Mesenchymal stem cell (in vitro differentiated cells and primary cell): ENCODE results near the gene S100A8.

Experiments
- DNase-seq: peaks from one replicate; pipeline ENCODE4 v3.0.0-alpha.2; 2013
- H2AFZ ChIP-seq: one replicate; pipeline ENCODE4 v1.6.1; 2013; ENCODE audit warnings: low read depth, mild to moderate bottlenecking, control low read depth, inconsistent platforms, low read length, moderate library complexity
- H2AK5ac ChIP-seq: 2 replicates; pipeline ENCODE4 v1.6.1; 2013; ENCODE audit warnings: low read length, moderate library complexity, mild to moderate bottlenecking, inconsistent platforms; ENCODE audit not compliant: severe bottlenecking
- H2BK120ac ChIP-seq: one replicate; pipeline ENCODE4 v1.6.1; 2013; ENCODE audit warnings: low read depth, mild to moderate bottlenecking, inconsistent platforms, low read length, moderate library complexity
- H2BK12ac ChIP-seq, 2 experiments: one replicate each; pipeline ENCODE4 v1.6.1; 2013; ENCODE audit warnings: inconsistent platforms in 2 of 2, low read length in 2 of 2, mild to moderate bottlenecking in 2 of 2, moderate library complexity in 2 of 2, control low read depth in 1 of 2
- H2BK15ac ChIP-seq: one replicate; pipeline ENCODE4 v1.6.1; 2013; ENCODE audit warnings: mild to moderate bottlenecking, low read depth, inconsistent platforms; ENCODE audit not compliant: poor library complexity, severe bottlenecking
- H2BK5ac ChIP-seq: 2 replicates; pipeline ENCODE4 v1.6.1; 2013; ENCODE audit warnings: low read depth, mild to moderate bottlenecking, low read length, control low read depth, inconsistent platforms; ENCODE audit not compliant: poor library complexity, severe bottlenecking
- H3K14ac ChIP-seq, 2 experiments: one replicate each; pipeline ENCODE4 v1.6.1; 2013; ENCODE audit warnings: inconsistent platforms in 2 of 2, low read length in 2 of 2, control low read depth in 1 of 2, mild to moderate bottlenecking in 1 of 2, moderate library complexity in 1 of 2
- H3K18ac ChIP-seq, 2 experiments: one replicate each; pipeline ENCODE4 v1.6.1; 2013; ENCODE audit warnings: inconsistent platforms in 2 of 2, low read length in 2 of 2, control low read depth in 1 of 2, low read depth in 1 of 2, mild to moderate bottlenecking in 1 of 2
- H3K23ac ChIP-seq, 2 experiments: one replicate each; pipeline ENCODE4 v1.6.1; 2013; ENCODE audit warnings: inconsistent platforms in 2 of 2, low read length in 2 of 2, mild to moderate bottlenecking in 2 of 2, moderate library complexity in 2 of 2, control low read depth in 1 of 2
- H3K27ac ChIP-seq: 2 replicates; pipeline ENCODE4 v1.5.1; 2013; ENCODE audit warnings: mild to moderate bottlenecking, moderate library complexity, low read length, control low read depth, inconsistent platforms; ENCODE audit not compliant: poor library complexity, severe bottlenecking
- H3K27me3 ChIP-seq, 2 experiments: 2 replicates each; pipeline versions ENCODE4 v1.6.1 to v1.7.0; 2013; ENCODE audit warnings: low read length in 2 of 2, mild to moderate bottlenecking in 2 of 2, moderate library complexity in 2 of 2, control low read depth in 1 of 2, inconsistent platforms in 1 of 2; ENCODE audit not compliant: control insufficient read depth in 1 of 2, insufficient read depth in 1 of 2
- H3K36me3 ChIP-seq, 2 experiments: 2 replicates each; pipeline versions ENCODE4 v1.6.1 to v1.7.0; 2013; ENCODE audit warnings: low read length in 2 of 2, control low read depth in 1 of 2, inconsistent platforms in 1 of 2, low read depth in 1 of 2, mild to moderate bottlenecking in 1 of 2; ENCODE audit not compliant: insufficient read depth in 2 of 2, control insufficient read depth in 1 of 2
- H3K4ac ChIP-seq, 2 experiments: one replicate each; pipeline ENCODE4 v1.6.1; 2013; ENCODE audit warnings: inconsistent platforms in 2 of 2, low read length in 2 of 2, mild to moderate bottlenecking in 2 of 2, moderate library complexity in 2 of 2, control low read depth in 1 of 2, low read depth in 1 of 2
- H3K4me1 ChIP-seq: 2 replicates; pipeline ENCODE4 v1.6.1; 2013; ENCODE audit warnings: low read depth, low read length, control low read depth; ENCODE audit not compliant: control insufficient read depth, insufficient read depth
- H3K4me2 ChIP-seq: 2 replicates; pipeline ENCODE4 v1.6.1; 2013; ENCODE audit warnings: low read length, mild to moderate bottlenecking, inconsistent platforms; ENCODE audit not compliant: poor library complexity, severe bottlenecking
- H3K4me3 ChIP-seq, 2 experiments: 2 replicates each; pipeline versions ENCODE4 v1.5.1 to v1.7.0; 2013; ENCODE audit warnings: low read length in 2 of 2, mild to moderate bottlenecking in 2 of 2, control low read depth in 1 of 2, low read depth in 1 of 2; ENCODE audit not compliant: insufficient read depth in 1 of 2
- H3K79me1 ChIP-seq: replicated peaks from 2 replicates; pipeline ENCODE4 v1.6.1; 2013; ENCODE audit warnings: mild to moderate bottlenecking, control low read depth, low read length, inconsistent platforms; ENCODE audit not compliant: poor library complexity, severe bottlenecking
- H3K9ac ChIP-seq: 2 replicates; pipeline ENCODE4 v1.7.0; 2013; ENCODE audit warnings: mild to moderate bottlenecking, low read length, moderate library complexity
- H3K9me3 ChIP-seq: 2 replicates; pipeline ENCODE4 v1.7.0; 2013; ENCODE audit warnings: mild to moderate bottlenecking, low read length; ENCODE audit not compliant: control insufficient read depth
- H4K8ac ChIP-seq: one replicate; pipeline ENCODE4 v1.6.1; 2013; ENCODE audit warnings: inconsistent platforms, mild to moderate bottlenecking, low read length, moderate library complexity
- H4K91ac ChIP-seq: one replicate; pipeline ENCODE4 v1.6.1; 2013; ENCODE audit warnings: mild to moderate bottlenecking, low read length, inconsistent platforms
- WGBS: methylation state at CpG from one replicate; pipeline ENCODE4 v1.1.7; 2013; ENCODE audit warnings: mixed read lengths; 5-methylcytosine and 5-hydroxymethylcytosine counted together

S100A8 gene

GRCh38 chr1:153434746-153435455, 44.0 kb upstream of the S100A8 start:
- Histone ChIP-seq H3K4me3 (no peak overlapping the region), H3K18ac (no peak overlapping the region), H2BK12ac (no peak overlapping the region), H2BK15ac (no peak overlapping the region), H2AK5ac (no peak overlapping the region), H3K27ac (no peak overlapping the region), H2AFZ (no peak overlapping the region), H3K36me3 (no peaks in the 10 kb centered on the region), H4K8ac (no peak overlapping the region), H3K14ac (no peak overlapping the region), H3K4me1 (peaks cover 2% of the 10 kb centered on the region), H3K23ac (no peak overlapping the region), H3K9ac (no peak overlapping the region), H3K4me2 (no peak overlapping the region), H2BK120ac (no peak overlapping the region), H3K27me3 (peaks cover 0 to 79% of the 10 kb centered on the region in 2 experiments), H3K79me1 (no peaks in the 10 kb centered on the region), H3K4ac (no peak overlapping the region), H2BK5ac (no peak overlapping the region), H4K91ac (no peak overlapping the region), H3K9me3 (no peaks in the 10 kb centered on the region)
- no peak for DNase-seq
- 82% methylated on average over 11 of the region's 11 CpGs for WGBS

GRCh38 chr1:153432874-153433681, 42.2 kb upstream of the S100A8 start:
- Histone ChIP-seq H2AFZ (no peak overlapping the region), H3K9me3 (no peaks in the 10 kb centered on the region), H3K4ac (no peak overlapping the region), H2AK5ac (no peak overlapping the region), H3K18ac (no peak overlapping the region), H4K91ac (no peak overlapping the region), H3K36me3 (no peaks in the 10 kb centered on the region), H2BK5ac (no peak overlapping the region), H3K9ac (no peak overlapping the region), H3K27ac (no peak overlapping the region), H2BK15ac (no peak overlapping the region), H3K14ac (no peak overlapping the region), H4K8ac (no peak overlapping the region), H2BK120ac (no peak overlapping the region), H3K4me2 (no peak overlapping the region), H3K79me1 (no peaks in the 10 kb centered on the region), H2BK12ac (no peak overlapping the region), H3K4me1 (peaks cover 2% of the 10 kb centered on the region), H3K27me3 (peaks cover 0 to 82% of the 10 kb centered on the region in 2 experiments), H3K23ac (no peak overlapping the region), H3K4me3 (no peak overlapping the region)
- DNase-seq = no peak
- 75% methylated on average over 9 of the region's 9 CpGs for WGBS

GRCh38 chr1:153431928-153432327, 41.1 kb upstream of the S100A8 start:
- H2AFZ ChIP-seq = no peak overlapping the region
- DNase-seq = no peak
- no peaks in the 10 kb centered on the region for H3K79me1 ChIP-seq
- H3K4me3 ChIP-seq = no peak overlapping the region
- no peak overlapping the region for H3K9ac ChIP-seq
- no peak overlapping the region for H3K23ac ChIP-seq
- H2BK15ac ChIP-seq = no peak overlapping the region
- H2BK12ac ChIP-seq = no peak overlapping the region
- no peak overlapping the region for H3K27ac ChIP-seq
- H2AK5ac ChIP-seq = no peak overlapping the region
- H4K8ac ChIP-seq = no peak overlapping the region
- H3K27me3 ChIP-seq = peaks cover 0 to 73% of the 10 kb centered on the region in 2 experiments
- H3K36me3 ChIP-seq = no peaks in the 10 kb centered on the region
- no peak overlapping the region for H3K4ac ChIP-seq
- H3K4me2 ChIP-seq = no peak overlapping the region
- H3K4me1 ChIP-seq = peaks cover 2% of the 10 kb centered on the region
- no peaks in the 10 kb centered on the region for H3K9me3 ChIP-seq
- H2BK5ac ChIP-seq = no peak overlapping the region
- 48% methylated on average over 4 of the region's 4 CpGs for WGBS
- H2BK120ac ChIP-seq = no peak overlapping the region
- H3K14ac ChIP-seq = no peak overlapping the region
- no peak overlapping the region for H4K91ac ChIP-seq
- H3K18ac ChIP-seq = no peak overlapping the region

- H3K4ac ChIP-seq = no peak overlapping the region
- no peak overlapping the region for H3K4me3 ChIP-seq
- H3K79me1 ChIP-seq = no peaks in the 10 kb centered on the region
- H3K27me3 ChIP-seq = peaks cover 0 to 73% of the 10 kb centered on the region in 2 experiments
- no peaks in the 10 kb centered on the region for H3K36me3 ChIP-seq
- no peak overlapping the region for H3K14ac ChIP-seq
- no peak overlapping the region for H3K4me2 ChIP-seq
- H4K8ac ChIP-seq = no peak overlapping the region
- no peak overlapping the region for H2AK5ac ChIP-seq
- no peak for DNase-seq
- H3K4me1 ChIP-seq = peaks cover 2% of the 10 kb centered on the region
- H4K91ac ChIP-seq = no peak overlapping the region
- H2BK15ac ChIP-seq = no peak overlapping the region
- H3K27ac ChIP-seq = no peak overlapping the region
- WGBS = 93% methylated on average over 2 of the region's 3 CpGs
- H2BK12ac ChIP-seq = no peak overlapping the region
- no peak overlapping the region for H3K9ac ChIP-seq
- no peak overlapping the region for H2BK5ac ChIP-seq
- no peak overlapping the region for H2BK120ac ChIP-seq
- H3K9me3 ChIP-seq = no peaks in the 10 kb centered on the region
- H2AFZ ChIP-seq = no peak overlapping the region
- H3K18ac ChIP-seq = no peak overlapping the region
- H3K23ac ChIP-seq = no peak overlapping the region
Measured at GRCh38 chr1:153431427-153431826, 40.6 kb upstream of the S100A8 start.
